ENCODE results near the gene GRIA1.

DNA sequence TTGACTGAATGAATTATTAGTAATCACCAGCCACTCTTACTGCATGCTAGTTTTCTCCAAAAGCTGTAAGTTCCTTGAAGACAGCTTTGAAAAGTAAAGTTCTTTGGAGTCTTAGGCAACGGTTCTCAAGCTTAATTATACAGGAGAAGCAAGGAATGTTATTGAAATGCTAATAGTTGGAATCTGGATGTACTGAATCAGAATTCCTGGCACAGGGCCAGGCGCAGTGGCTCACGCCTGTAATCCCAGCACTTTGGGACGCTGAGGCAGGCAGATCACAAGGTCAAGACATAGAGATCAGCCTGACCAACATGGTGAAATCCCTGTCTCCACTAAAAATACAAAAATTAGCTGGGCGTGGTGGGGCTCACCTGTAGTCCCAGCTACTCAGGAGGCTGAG, 33.4 kb downstream of the GRIA1 start:
- no peak for TF ChIP-seq YY1 (IDR thresholded peaks at IDR 0.05; ENCODE audit: insufficient read depth, insufficient read length)
- no peak for TF ChIP-seq ZNF274 (IDR thresholded peaks at IDR 0.05; ENCODE audit: low read depth, low read length)
